ENCODE data around the gene SLC51A.

The SLC51A gene

DNA sequence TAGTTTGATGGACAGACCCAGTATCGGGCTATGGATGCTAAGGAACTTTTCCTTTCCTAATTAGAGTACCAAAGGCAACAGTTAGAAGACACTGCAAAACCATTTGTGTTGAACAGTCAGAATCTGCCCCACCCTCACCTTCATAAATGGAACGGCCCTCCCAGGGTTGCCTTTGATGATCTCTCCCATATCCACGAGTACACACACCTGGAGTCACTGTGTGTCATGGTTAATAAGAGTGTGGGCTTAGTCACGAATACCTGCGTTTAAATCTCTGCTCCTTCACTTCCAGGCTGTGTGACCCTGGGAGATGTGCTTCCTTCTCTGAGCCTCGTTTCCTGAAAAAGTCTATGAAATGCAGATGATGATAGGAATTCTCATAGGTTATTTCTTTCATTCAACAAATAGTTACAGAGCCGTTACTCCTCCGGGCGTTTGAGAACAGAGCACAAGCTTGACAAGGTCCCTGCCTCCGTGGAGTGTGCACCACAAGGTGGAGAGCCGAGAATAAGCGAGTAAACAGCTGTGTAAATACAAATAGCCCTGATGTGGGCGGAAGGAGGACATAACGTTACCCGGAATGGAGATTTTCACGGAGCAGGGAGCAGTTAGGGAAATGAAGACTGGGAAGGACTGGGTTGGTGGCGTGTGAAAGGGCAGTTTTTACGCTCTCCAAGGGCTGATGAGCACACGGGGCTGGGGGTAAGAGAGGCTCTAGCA is 6.7 kb downstream of the SLC51A start:
- no peak overlapping the region for H3K9ac ChIP-seq (ENCODE audit: low read length)
- no peak overlapping the region for H3K27ac ChIP-seq (ENCODE audit: low read depth, low read length)
- H3K4me2 ChIP-seq (ENCODE audit: low read length), result no peak overlapping the region
- H3K4me3 ChIP-seq (ENCODE audit: low read depth, low read length), result no peak overlapping the region
- no peak overlapping the region for H3K14ac ChIP-seq (ENCODE audit: low read length)
- H3K79me1 ChIP-seq (ENCODE audit: low read length), result no peaks in the 10 kb centered on the region
- H3K9me3 ChIP-seq (ENCODE audit: insufficient read depth, low read depth, low read length), result no peaks in the 10 kb centered on the region
- WGBS (ENCODE audit: extremely low coverage, insufficient coverage, insufficient read length), result no CpG with 5 or more reads among the region's 19 CpGs
- H4K8ac ChIP-seq (ENCODE audit: low read depth, low read length), result no peak overlapping the region
- H2BK5ac ChIP-seq (ENCODE audit: low read depth, low read length, poor library complexity), result no peak overlapping the region
- H3K4me1 ChIP-seq (ENCODE audit: control insufficient read depth in 1 of 2, insufficient read depth in 2 of 2, low read length in 2 of 2), result peaks cover 2 to 3% of the 10 kb centered on the region in 2 experiments
- H2BK120ac ChIP-seq (ENCODE audit: insufficient read depth, low read length, poor library complexity), result no peak overlapping the region
- no peak overlapping the region for H2BK12ac ChIP-seq (ENCODE audit: low read length)
- no peaks in the 10 kb centered on the region for H3K79me2 ChIP-seq (ENCODE audit: control insufficient read depth, insufficient read depth, low read length, poor library complexity)
- DNase-seq, result peak in 1 of 2 donors; percentile 39
- H3K36me3 ChIP-seq (ENCODE audit: control insufficient read depth in 1 of 2, insufficient read depth in 2 of 2, low read length in 2 of 2), result no peaks in the 10 kb centered on the region
- no peak overlapping the region for H3K23ac ChIP-seq (ENCODE audit: low read length)
- no peak overlapping the region for H2AFZ ChIP-seq (ENCODE audit: insufficient read depth, low read length, poor library complexity)
- H4K12ac ChIP-seq (ENCODE audit: low read depth, low read length), result no peak overlapping the region
- H3K4ac ChIP-seq (ENCODE audit: low read depth, low read length), result no peak overlapping the region
- H3K27me3 ChIP-seq (ENCODE audit: insufficient read depth, low read length), result no peaks in the 10 kb centered on the region
- H4K91ac ChIP-seq (ENCODE audit: low read depth, low read length), result no peak overlapping the region
- no peak overlapping the region for H3K18ac ChIP-seq (ENCODE audit: low read length)
- H2AK5ac ChIP-seq (ENCODE audit: low read length), result no peak overlapping the region

DNA sequence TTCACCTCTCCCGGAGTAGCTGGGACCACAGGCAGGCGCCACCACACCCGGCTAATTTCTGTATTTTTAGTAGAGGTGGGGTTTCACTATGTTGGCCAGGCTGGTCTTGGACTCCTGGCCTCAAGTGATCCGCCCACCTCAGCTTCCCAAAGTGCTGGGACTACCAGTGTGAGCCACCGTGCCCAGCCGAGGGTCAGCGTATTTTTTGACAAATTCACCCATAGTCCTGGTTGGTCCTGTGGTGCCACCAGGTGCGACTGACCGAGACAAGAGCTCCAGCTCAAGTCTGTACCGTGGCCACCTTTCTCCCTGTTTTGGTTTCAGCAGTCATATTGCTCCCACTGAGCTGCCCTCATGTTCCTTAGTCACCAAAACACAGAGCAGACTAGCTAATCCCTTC is 8.8 kb downstream of the SLC51A start:
- H3K4me2 ChIP-seq (ENCODE audit: low read length), result no peak overlapping the region
- H4K12ac ChIP-seq (ENCODE audit: low read depth, low read length), result no peak overlapping the region
- no peaks in the 10 kb centered on the region for H3K79me1 ChIP-seq (ENCODE audit: low read length)
- H3K4me3 ChIP-seq (ENCODE audit: low read depth, low read length), result no peak overlapping the region
- no peak for DNase-seq
- no peak overlapping the region for H3K18ac ChIP-seq (ENCODE audit: low read length)
- no peak overlapping the region for H2BK12ac ChIP-seq (ENCODE audit: low read length)
- H2BK5ac ChIP-seq (ENCODE audit: low read depth, low read length, poor library complexity), result no peak overlapping the region
- no peak overlapping the region for H2BK120ac ChIP-seq (ENCODE audit: insufficient read depth, low read length, poor library complexity)
- H4K8ac ChIP-seq (ENCODE audit: low read depth, low read length), result no peak overlapping the region
- H3K23ac ChIP-seq (ENCODE audit: low read length), result no peak overlapping the region
- H2AFZ ChIP-seq (ENCODE audit: insufficient read depth, low read length, poor library complexity), result no peak overlapping the region
- no peaks in the 10 kb centered on the region for H3K36me3 ChIP-seq (ENCODE audit: control insufficient read depth in 1 of 2, insufficient read depth in 2 of 2, low read length in 2 of 2)
- no peak overlapping the region for H3K4ac ChIP-seq (ENCODE audit: low read depth, low read length)
- no peak overlapping the region for H3K27ac ChIP-seq (ENCODE audit: low read depth, low read length)
- H3K4me1 ChIP-seq (ENCODE audit: control insufficient read depth in 1 of 2, insufficient read depth in 2 of 2, low read length in 2 of 2), result no peaks in the 10 kb centered on the region
- no peaks in the 10 kb centered on the region for H3K9me3 ChIP-seq (ENCODE audit: insufficient read depth, low read depth, low read length)
- no peak overlapping the region for H3K14ac ChIP-seq (ENCODE audit: low read length)
- H2AK5ac ChIP-seq (ENCODE audit: low read length), result no peak overlapping the region
- H3K27me3 ChIP-seq (ENCODE audit: insufficient read depth, low read length), result no peaks in the 10 kb centered on the region
- no CpG with 5 or more reads among the region's 10 CpGs for WGBS (ENCODE audit: extremely low coverage, insufficient coverage, insufficient read length)
- no peak overlapping the region for H4K91ac ChIP-seq (ENCODE audit: low read depth, low read length)
- no peaks in the 10 kb centered on the region for H3K79me2 ChIP-seq (ENCODE audit: control insufficient read depth, insufficient read depth, low read length, poor library complexity)
- no peak overlapping the region for H3K9ac ChIP-seq (ENCODE audit: low read length)

DNA sequence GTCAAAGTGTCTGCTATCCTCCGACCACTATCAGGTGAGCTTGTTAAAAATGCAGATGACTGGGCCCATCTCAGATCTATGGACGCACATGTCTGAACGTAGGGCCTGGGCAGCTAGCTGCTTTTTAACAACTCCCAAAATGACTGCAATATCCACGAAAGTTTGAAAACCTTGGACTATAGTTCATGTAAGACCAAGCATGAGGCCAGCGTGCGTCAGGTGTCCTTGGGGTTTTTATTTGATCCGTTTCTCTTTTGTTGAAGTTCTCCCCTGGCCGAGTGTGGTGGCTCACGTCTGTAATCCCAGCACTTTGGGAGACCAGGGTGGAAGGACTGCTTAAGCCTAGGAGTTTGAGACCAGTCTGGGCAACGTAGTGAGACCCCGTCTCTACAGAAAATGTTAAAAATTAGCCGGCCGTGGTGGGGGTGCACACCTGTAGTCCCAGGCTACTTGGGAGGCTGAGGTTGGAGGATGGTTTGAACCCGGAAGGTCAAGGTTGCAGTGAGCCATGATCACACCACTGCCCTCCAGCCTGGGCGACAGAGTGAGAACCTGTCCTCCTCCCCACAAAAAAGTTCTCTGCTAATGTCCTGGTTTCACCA is 9.5 kb downstream of the SLC51A start:
- Histone ChIP-seq H2AFZ (ENCODE audit: insufficient read depth, low read length, poor library complexity) (no peak overlapping the region), H4K91ac (ENCODE audit: low read depth, low read length) (no peak overlapping the region), H2BK120ac (ENCODE audit: insufficient read depth, low read length, poor library complexity) (no peak overlapping the region), H3K27ac (ENCODE audit: low read depth, low read length) (no peak overlapping the region), H3K27me3 (ENCODE audit: insufficient read depth, low read length) (no peaks in the 10 kb centered on the region), H3K4me3 (ENCODE audit: low read depth, low read length) (no peak overlapping the region), H2BK12ac (ENCODE audit: low read length) (no peak overlapping the region), H3K4me2 (ENCODE audit: low read length) (no peak overlapping the region), H3K14ac (ENCODE audit: low read length) (no peak overlapping the region), H3K9ac (ENCODE audit: low read length) (no peak overlapping the region), H3K18ac (ENCODE audit: low read length) (no peak overlapping the region), H3K4ac (ENCODE audit: low read depth, low read length) (no peak overlapping the region), H3K79me2 (ENCODE audit: control insufficient read depth, insufficient read depth, low read length, poor library complexity) (no peaks in the 10 kb centered on the region), H2AK5ac (ENCODE audit: low read length) (no peak overlapping the region), H2BK5ac (ENCODE audit: low read depth, low read length, poor library complexity) (no peak overlapping the region), H3K4me1 (ENCODE audit: control insufficient read depth in 1 of 2, insufficient read depth in 2 of 2, low read length in 2 of 2) (no peaks in the 10 kb centered on the region), H4K8ac (ENCODE audit: low read depth, low read length) (no peak overlapping the region), H3K79me1 (ENCODE audit: low read length) (no peaks in the 10 kb centered on the region), H4K12ac (ENCODE audit: low read depth, low read length) (no peak overlapping the region), H3K23ac (ENCODE audit: low read length) (no peak overlapping the region), H3K9me3 (ENCODE audit: insufficient read depth, low read depth, low read length) (no peaks in the 10 kb centered on the region), H3K36me3 (ENCODE audit: control insufficient read depth in 1 of 2, insufficient read depth in 2 of 2, low read length in 2 of 2) (no peaks in the 10 kb centered on the region)
- no CpG with 5 or more reads among the region's 15 CpGs for WGBS (ENCODE audit: extremely low coverage, insufficient coverage, insufficient read length)
- no peak for DNase-seq

DNA sequence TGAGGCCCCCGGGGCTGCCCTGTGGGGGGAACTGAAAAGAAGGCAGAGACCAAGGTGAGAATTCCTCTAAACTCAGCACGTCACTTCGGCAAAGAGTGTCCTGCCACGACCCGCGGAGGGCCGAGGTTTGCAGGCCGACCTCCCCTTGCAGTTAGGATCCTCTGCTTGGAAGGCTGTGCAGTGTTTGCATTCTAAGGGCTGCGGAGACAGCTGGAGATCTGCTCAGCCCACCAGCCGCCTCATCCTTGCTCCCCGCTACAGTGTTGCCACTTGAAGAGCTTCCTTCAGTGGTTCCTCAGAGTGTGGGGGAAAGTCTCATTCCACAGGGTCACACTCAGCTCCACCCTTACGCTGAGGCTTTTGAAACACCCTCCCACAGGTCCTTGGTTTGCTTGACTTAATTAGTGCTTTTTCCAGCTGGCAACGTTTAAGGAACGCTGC is 10.8 kb downstream of the SLC51A start:
- Histone ChIP-seq H2BK120ac (ENCODE audit: insufficient read depth, low read length, poor library complexity) (no peak overlapping the region), H3K36me3 (ENCODE audit: control insufficient read depth in 1 of 2, insufficient read depth in 2 of 2, low read length in 2 of 2) (no peaks in the 10 kb centered on the region), H3K23ac (ENCODE audit: low read length) (no peak overlapping the region), H4K12ac (ENCODE audit: low read depth, low read length) (no peak overlapping the region), H3K18ac (ENCODE audit: low read length) (no peak overlapping the region), H3K27me3 (ENCODE audit: insufficient read depth, low read length) (no peaks in the 10 kb centered on the region), H3K4me1 (ENCODE audit: control insufficient read depth in 1 of 2, insufficient read depth in 2 of 2, low read length in 2 of 2) (no peaks in the 10 kb centered on the region), H3K9ac (ENCODE audit: low read length) (no peak overlapping the region), H3K79me2 (ENCODE audit: control insufficient read depth, insufficient read depth, low read length, poor library complexity) (no peaks in the 10 kb centered on the region), H4K8ac (ENCODE audit: low read depth, low read length) (no peak overlapping the region), H2AK5ac (ENCODE audit: low read length) (no peak overlapping the region), H3K4me2 (ENCODE audit: low read length) (no peak overlapping the region), H3K4me3 (ENCODE audit: low read depth, low read length) (no peak overlapping the region), H3K14ac (ENCODE audit: low read length) (no peak overlapping the region), H2AFZ (ENCODE audit: insufficient read depth, low read length, poor library complexity) (no peak overlapping the region), H3K4ac (ENCODE audit: low read depth, low read length) (no peak overlapping the region), H4K91ac (ENCODE audit: low read depth, low read length) (no peak overlapping the region), H2BK5ac (ENCODE audit: low read depth, low read length, poor library complexity) (no peak overlapping the region), H3K27ac (ENCODE audit: low read depth, low read length) (no peak overlapping the region), H3K9me3 (ENCODE audit: insufficient read depth, low read depth, low read length) (no peaks in the 10 kb centered on the region), H2BK12ac (ENCODE audit: low read length) (no peak overlapping the region), H3K79me1 (ENCODE audit: low read length) (no peaks in the 10 kb centered on the region)
- WGBS (ENCODE audit: extremely low coverage, insufficient coverage, insufficient read length), result no CpG with 5 or more reads among the region's 14 CpGs
- no peak for DNase-seq

Measured in trophoblast cell (in vitro differentiated cells and primary cell).